Breast epithelium (tissue), 3 donors: ENCODE results near the gene WAC.

Experiments used
- CTCF ChIP-seq, 3 donors: fragments of 450-650 bp; IDR thresholded peaks; one replicate each; pipeline ENCODE4 v1.5.1; 2016 to 2017; ENCODE audit warnings: antibody characterized with exemption in 3 of 3, mild to moderate bottlenecking in 3 of 3, moderate library complexity in 3 of 3
- POLR2A ChIP-seq: fragments of 450-650 bp; IDR thresholded peaks from one replicate; pipeline ENCODE4 v1.6.1; 2016; ENCODE audit warnings: antibody characterized with exemption, mild to moderate bottlenecking, moderate library complexity
- POLR2AphosphoS5 ChIP-seq, 3 donors: sonication (generic); formaldehyde crosslinking; IDR thresholded peaks; one replicate each; pipeline ENCODE4 v1.6.1; 2017; ENCODE audit warnings: antibody characterized with exemption in 3 of 3

- no peak for TF ChIP-seq CTCF (IDR thresholded peaks at IDR 0.05)
- TF ChIP-seq POLR2A: no peak
- no peak for TF ChIP-seq POLR2AphosphoS5 (IDR thresholded peaks at IDR 0.05)
These were observed 111.7 kb downstream of the WAC start for GRCh38 chr10:28644647-28645046.
